ENCODE measurements around the gene VPS50. TPM values are rescaled to one million over a fixed set of nuclear protein-coding genes. Genes with fewer than 3 reads are reported as not detected.

Gene VPS50, protein sequence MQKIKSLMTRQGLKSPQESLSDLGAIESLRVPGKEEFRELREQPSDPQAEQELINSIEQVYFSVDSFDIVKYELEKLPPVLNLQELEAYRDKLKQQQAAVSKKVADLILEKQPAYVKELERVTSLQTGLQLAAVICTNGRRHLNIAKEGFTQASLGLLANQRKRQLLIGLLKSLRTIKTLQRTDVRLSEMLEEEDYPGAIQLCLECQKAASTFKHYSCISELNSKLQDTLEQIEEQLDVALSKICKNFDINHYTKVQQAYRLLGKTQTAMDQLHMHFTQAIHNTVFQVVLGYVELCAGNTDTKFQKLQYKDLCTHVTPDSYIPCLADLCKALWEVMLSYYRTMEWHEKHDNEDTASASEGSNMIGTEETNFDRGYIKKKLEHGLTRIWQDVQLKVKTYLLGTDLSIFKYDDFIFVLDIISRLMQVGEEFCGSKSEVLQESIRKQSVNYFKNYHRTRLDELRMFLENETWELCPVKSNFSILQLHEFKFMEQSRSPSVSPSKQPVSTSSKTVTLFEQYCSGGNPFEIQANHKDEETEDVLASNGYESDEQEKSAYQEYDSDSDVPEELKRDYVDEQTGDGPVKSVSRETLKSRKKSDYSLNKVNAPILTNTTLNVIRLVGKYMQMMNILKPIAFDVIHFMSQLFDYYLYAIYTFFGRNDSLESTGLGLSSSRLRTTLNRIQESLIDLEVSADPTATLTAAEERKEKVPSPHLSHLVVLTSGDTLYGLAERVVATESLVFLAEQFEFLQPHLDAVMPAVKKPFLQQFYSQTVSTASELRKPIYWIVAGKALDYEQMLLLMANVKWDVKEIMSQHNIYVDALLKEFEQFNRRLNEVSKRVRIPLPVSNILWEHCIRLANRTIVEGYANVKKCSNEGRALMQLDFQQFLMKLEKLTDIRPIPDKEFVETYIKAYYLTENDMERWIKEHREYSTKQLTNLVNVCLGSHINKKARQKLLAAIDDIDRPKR
- 10 to 100 TPM; 28.2 to 33.3 (median 31.0) TPM for polyA plus RNA-seq (ENCODE audit: insufficient read length in 3 of 3)
- long read RNA-seq, donor 1, partial matches to known transcripts: 0 of 2 reads
- long read RNA-seq, donor 1, other reads (novel, unspliced or antisense): 0 of 2 reads
- long read RNA-seq, donor 2, partial matches to known transcripts: 0 of 1 reads
- long read RNA-seq, donor 2, other reads (novel, unspliced or antisense): 0 of 1 reads
- long read RNA-seq, donor 3, partial matches to known transcripts: 0 of 1 reads
- long read RNA-seq, donor 3, other reads (novel, unspliced or antisense): 0 of 1 reads
- long read RNA-seq, donor 4, partial matches to known transcripts: 0 of 2 reads
- long read RNA-seq, donor 4, other reads (novel, unspliced or antisense): 0 of 2 reads
- long read RNA-seq, donor 5, partial matches to known transcripts: 0 of 2 reads
- long read RNA-seq, donor 5, other reads (novel, unspliced or antisense): 0 of 2 reads
- long read RNA-seq, donor 6: 0 reads
- long read RNA-seq, donor 7, partial matches to known transcripts: 0 of 4 reads
- long read RNA-seq, donor 7, other reads (novel, unspliced or antisense): 0 of 4 reads
- long read RNA-seq, donor 8: 0 reads
- long read RNA-seq, donor 9, partial matches to known transcripts: 0 of 1 reads
- long read RNA-seq, donor 9, other reads (novel, unspliced or antisense): 0 of 1 reads
- long read RNA-seq, donor 10, partial matches to known transcripts: 0 of 1 reads
- long read RNA-seq, donor 10, other reads (novel, unspliced or antisense): 0 of 1 reads
- long read RNA-seq, donor 11: 0 reads
- long read RNA-seq, donor 12, partial matches to known transcripts: 6 of 9 reads
- long read RNA-seq, donor 12, other reads (novel, unspliced or antisense): 0 of 9 reads
- long read RNA-seq, donor 13, partial matches to known transcripts: 0 of 3 reads
- long read RNA-seq, donor 13, other reads (novel, unspliced or antisense): 0 of 3 reads
- long read RNA-seq, donor 14, partial matches to known transcripts: 0 of 3 reads
- long read RNA-seq, donor 14, other reads (novel, unspliced or antisense): 0 of 3 reads
- long read RNA-seq, donor 15, partial matches to known transcripts: 0 of 2 reads
- long read RNA-seq, donor 15, other reads (novel, unspliced or antisense): 0 of 2 reads
- long read RNA-seq, donor 16, partial matches to known transcripts: 0 of 3 reads
- long read RNA-seq, donor 16, other reads (novel, unspliced or antisense): 0 of 3 reads

DNA sequence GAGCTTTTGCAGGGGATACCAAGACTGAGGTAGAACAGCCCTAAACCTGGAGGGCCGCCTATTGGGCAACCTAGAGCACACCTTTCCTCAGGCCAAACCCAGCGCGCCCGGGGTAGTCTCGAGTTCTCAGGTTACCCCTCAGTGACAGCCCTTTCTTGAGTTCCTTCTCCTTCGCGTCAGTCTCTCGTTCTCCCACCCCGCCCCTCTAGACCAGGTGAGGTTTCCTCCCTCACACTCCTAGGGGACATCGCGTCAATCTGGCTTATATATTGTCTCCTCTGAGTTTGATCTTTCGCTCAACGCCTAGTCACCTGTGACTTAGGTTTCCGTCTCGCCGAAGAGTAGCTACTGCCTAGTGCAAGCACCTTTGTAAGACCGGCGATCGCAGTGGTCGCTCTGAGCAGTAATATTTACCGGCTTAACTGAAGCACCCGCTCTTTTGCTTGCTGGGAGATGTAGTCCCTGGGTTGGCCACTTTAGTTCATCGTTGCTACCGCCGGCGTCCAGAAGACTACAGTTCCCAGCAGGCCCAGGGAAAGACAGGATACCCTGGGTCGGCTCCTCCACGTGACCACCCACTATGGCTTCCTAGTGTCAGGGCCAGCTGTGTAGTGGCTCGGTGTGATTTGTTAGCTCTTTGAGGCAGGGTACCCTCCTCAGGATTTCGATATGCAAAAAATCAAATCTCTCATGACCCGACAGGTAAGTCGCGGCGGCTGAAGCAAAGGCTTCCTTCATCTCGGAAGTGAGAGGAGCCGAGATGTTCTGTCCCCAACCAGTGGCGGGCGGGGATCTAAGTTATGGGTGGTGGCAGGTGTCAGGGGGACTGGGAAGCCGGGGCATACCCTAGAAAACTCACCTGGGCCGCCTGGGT is at the start of gene VPS50:
TSS of gene VPS50 (plus strand) at position 568 of the 874 bp plus-strand sequence. CDS start at position 670, 102 bp downstream.
- peak; percentile 97 for DNase-seq

DNA sequence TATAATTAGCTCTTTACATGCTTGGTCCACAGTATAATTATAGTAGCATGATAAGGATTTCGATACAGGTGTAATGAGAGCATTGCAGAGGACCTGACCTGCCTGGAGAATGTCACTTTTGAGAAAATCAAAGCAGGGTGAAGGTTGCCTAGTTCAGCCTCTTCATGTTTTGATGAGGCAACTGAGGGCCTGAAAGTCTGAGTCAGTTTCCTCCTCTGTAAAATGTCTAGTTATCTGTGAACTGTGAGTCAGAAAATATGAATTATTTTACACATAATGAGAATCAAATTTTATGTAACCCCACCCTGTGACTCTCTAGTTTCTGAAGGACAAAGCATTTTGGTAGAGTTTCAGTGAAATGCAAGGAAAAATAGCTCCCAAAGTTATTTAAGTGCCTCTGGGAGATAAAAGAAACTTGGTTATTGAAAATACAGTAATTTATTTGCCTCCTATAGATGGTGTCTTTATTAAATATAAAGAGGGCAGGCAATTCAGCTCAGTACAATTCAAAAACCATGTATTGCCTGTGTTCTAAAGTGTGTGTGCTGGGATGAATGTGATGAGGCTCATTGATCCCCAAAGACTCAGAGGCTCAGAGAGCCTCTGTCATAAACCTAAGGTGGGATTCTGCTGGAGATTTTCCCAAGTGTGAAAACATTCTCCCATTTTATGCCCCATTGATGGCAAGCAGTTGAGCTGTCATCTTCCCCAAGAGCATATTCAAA is 46.7 kb upstream of the VPS50 start:
- no peak for DNase-seq

DNA sequence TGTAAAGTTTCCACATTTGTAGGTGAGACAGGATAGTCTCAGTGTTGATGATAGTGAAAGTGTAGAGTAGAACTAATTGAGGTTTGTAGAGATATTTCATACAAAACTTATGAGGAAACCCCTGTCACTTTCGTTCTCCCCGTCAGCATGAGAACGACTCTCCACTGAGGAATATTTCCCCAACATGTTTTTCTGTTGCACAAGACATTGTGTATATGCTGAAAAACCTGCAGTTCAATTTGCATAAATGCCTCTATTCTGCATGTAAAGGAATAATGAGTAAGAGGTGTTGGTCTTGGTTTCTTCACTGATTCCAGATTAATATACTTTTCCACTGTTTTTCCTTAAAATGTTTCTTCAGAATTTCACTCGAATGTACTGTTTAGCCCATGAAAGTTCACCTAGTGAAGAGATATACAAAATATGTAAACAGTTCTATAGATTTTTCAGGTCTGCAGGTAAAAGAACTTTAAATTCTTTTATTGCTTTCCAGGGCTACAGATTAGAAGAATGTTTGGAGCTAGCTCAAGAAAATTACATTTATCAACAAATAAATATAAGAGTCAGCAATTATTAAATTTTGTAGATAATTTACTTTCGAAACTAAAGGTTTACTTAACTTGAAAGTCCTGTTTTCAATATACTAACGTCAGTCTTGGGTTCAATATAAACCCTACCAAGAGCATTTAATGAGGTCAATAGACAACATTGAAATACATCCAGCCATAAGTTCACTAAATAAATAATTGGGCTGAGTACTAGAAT is 43.1 kb upstream of the VPS50 start:
- DNase-seq: no peak

DNA sequence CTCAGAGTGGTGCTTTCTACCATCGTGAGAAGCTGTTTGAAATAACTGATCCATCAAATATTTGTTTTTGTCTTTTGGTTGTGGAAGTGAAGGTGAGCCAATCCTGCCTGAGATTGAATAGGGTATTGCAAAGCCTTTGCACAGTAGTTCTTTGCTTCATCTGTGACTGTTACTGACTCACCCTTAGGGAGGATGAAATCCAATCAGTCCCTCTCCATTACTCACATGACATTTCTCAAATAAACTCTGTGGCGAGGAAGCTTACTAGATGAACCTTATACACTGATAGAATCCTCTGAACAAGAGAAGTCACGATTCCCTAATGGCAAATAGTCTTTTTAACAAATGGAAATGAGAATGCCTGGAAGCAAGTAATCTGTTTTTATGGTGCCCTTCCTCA is 37.8 kb upstream of the VPS50 start:
- DNase-seq: no peak

DNA sequence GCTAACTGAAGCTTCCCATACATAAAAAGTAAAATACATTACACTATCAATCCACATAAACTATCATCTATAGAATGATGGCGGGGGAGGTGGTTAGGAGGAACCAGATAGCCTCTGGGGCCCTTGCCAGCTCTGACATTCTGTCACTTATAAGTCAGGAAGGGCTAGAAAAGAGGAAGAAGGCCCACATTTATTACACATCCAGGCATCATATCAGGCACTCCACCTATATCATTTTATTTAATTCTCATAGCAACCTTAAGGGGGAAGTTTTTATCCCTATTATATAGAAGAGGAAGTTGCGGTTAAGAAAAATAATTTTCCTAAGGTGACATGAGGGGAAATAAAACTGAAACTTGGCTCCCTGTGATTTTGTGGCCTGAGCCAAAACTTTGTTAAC is 35.8 kb upstream of the VPS50 start:
- DNase-seq: no peak

DNA sequence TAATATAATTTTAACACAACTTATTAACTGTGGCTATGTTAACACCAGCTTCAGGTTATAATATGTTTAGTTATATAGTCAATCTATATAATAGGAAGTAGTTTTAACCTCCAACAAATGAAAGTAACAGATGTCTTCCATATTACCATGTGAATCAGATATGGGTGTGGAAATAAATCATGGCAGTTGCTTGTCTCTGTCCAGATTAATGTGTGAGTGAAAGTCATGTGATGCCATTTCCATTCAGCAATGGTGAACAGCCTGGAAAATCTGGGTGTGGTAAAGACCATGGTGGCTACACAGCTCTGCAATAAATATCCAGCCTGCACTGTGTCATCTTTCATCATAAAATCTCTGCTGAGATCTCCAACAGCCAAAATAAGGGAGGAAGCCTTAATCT is 33.7 kb upstream of the VPS50 start:
- DNase-seq: no peak

DNA sequence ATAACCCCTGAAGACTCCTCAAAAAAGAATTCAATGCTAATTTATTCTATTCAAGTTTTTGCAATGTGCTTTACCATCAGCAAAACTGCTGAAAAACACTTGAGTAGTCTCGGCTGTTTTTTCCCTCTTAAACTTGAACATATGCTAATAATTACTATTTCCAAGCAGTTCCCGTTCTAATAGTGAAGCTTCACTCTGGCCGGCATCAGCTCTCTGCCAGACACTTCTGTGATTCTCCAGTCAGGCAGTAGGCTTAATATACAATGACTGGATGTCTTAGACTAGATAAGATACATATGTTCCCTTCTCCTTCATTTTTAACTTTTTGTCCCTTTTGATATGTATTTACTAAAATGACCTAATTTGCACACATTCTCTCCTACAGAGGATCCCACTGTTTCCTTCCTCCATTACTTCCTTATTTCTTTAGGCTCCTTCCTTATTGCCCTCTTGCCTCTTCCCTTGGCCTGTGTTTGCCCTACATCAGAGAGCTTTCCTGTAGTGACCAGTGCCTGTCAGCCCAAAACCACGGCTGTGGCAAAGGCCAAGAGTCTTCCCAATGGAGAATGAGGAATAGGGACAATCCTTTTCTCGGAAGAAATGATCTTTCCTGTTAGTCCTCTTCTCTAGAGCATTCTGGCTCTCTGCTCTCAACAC is 29.4 kb upstream of the VPS50 start:
- DNase-seq: no peak

DNA sequence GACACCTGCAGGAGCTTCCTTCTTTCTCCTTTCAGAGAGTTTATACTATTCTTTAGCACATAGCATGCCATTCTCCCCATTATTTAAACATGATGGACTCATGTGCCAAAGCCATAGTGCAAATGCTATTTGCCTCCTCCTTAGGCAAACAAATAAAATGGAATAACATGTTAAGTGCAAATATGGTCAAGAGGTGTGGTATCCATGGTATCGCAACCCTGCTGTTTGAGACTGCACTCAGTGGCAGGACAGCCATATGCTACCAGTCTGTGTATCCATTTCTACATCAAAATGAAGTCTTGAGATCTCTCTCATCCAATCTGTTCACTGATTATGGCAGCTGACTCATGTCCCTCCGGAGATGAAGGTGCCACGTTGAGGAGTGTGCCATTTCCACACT is 28.7 kb upstream of the VPS50 start:
- DNase-seq: no peak

DNA sequence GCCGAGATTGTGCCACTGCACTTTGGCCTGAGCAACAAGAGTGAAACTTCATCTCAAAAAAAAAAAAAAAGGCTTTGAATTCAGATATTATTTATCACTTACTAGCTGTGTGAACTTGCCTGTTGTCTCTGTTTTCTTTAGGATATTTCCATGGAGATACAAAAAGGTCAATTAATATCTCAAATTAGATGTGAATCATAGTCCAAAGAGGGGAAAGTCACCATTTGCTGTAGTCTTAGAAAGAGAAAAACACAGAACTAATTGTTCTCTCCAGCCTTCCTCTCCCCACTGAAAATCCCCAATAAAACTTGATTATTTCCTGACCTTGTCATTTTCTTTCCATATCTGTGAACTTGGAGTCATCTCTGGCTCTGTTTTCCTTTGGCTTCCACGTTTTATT is 27.1 kb upstream of the VPS50 start:
- DNase-seq: no peak

DNA sequence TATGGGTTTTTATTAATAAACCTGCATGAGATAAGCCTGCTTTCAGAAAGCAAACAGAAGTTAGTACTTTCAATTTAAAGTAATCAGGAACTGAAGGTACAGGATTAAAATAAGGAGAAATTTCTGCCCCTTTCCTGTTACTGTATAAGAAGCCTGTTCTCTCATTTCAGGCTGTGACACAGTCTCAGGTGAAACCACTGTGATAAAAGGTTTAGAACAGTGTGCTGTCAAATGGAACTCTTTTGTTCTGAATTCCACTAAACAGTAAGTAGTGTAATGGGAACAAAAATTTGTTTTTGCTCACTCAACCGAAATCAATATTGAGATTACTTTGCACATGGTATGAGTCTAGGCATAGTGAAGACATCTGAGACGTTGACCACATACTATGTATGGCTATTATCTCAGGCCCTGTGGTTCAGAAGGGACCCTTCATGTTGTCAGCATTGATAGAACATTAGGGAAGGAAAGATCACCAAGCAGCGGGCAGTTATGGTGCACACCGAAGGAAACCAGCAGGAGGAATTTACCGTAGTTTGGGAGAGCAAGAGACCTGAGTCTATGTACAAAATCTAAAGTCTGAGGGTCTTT is 20.8 kb upstream of the VPS50 start:
- DNase-seq: no peak

DNA sequence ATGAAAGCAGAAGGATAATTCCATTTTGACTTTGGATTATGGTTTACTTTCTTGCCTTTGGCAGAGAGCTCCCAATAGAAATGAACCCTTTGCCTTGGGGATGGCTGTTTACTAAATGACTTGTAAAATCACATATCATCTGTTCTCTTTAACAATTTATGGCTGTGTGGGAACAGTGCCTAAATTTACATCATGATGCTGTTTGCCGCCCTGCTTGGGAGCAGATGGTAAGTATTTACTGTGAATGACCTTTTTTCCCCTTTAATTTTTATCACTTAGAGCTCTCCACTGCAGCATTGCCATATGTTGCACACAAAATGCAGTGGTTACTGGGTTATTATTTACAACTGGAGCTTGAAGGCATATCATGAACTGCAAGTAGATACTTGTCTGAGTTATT is 19.3 kb upstream of the VPS50 start:
- no peak for DNase-seq

DNA sequence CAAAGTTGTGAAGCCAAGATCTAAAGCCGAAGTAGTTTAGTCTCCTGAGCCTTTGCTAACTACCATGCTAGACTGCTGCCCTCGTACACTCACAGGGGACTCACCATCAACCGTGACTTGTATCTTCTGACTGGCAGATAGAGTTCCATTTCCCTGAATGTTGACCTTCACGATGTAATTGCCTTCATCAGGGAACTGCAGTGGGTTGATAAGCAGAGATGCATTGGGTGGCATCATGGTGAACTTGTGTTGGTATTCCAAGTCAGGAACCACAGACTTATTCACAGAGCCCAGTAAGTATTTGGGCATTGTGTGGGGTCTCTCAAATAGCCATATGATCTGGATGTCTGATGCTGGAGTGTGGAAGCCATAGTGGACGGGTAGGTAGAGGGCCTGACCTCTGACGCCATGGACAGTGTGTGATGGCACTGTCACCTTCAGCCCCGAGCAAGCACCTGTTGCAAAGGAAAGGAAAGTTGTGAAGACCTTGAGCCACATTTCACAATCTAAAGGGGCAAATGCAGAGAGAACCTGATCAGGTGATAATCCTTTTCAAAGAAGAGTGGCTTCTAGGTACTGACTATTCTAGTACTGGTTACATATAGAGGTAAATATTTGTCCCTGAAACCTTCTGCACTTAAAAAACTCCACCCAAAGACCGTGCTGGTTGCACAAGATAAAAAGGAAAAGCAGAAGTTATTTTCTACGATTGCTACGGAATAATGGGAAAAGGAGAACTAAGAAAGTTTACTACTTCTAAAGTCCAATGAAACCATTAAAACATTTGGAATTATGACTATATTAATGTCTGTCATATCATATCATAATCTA is 13.0 kb upstream of the VPS50 start:
- no peak for DNase-seq

DNA sequence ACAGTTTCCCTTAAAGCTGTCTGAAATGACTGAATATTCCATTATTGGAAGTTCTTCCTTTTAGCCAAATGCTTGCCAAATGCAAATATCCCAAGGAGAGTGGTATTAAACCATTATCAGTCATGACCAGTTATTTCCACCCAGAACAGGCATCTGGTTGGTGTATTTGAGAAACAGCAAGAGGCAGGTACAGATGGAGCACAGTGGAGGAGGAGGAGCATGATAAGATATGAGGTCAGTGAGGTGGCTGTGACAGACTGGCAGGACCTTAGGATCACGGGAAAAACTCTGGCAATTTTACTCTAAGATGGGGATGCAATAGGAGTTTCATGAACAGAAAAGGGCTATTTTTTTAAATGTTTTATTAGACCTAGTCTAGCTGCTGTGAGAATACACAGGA is 12.3 kb upstream of the VPS50 start:
- DNase-seq: no peak

DNA sequence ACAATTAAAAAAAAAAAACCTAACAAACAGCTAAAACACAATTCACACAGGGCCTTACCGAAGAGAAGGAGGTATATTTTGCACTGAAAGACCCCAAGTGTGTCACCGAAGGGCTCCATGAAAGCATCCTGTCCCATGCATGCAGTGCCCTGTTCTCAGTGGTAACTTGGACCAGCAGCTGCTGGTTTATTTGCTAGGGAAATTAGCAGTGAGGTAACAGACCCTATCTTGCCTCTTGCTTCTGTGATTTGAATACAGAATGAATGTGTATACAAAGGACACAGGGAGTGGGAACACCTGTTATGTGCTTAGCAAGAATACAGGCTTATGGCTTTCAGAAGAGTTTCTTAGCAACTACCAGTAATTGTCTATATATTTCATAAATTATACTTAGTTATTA is 5.9 kb upstream of the VPS50 start, which contains the start of gene HEPACAM2:
TSS of gene HEPACAM2 (minus strand) at position 160 of the 400 bp plus-strand sequence.
- no peak for DNase-seq

DNA sequence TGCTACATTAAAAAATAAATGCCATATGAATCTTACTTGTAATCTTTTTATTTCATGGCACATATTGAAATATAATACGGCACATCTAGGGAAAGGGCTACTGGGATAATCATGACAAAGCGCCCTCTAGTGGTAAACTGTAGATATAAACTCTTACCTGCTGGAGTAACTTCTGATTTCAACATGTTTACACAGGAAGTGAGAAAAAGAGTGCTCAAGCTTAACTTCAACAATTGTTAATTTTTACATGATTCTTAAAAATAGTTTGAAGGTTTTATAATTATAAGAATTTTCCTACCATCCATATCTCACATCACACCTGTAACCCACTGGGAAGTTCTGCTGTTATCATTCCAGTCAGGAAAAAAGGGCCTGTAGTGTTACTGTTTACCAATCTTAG is 3.9 kb upstream of the VPS50 start:
- DNase-seq: peak; percentile 30

DNA sequence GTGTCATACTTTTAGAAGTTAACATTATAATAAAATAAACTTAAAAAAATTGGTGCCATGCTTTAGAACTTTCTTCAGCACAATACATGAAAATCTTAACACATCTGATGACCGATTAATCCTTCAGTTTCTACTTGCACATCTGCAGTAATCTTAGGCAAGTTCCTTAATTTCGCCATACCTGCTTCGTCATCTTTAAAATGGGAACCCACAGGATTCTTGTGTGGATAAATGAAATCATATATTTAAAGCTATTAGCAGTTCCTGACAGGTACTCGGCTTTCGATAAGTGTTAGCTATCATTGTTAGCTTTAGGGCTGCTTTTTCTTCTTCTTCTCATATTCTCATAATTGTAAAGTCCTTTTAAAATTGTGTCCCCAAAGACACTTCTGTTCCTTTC is 907 bp upstream of the VPS50 start:
- no peak for DNase-seq
